MM.1S (cell line): ENCODE measurements around the gene PLCZ1.
"Not testable (repeated sequence)": the region's sequence is repeated elsewhere in the genome, so short reads cannot be mapped to it uniquely, and the experiment has no call there.

Experiments used
- CTCF ChIP-seq: fragments of 300-600 bp; sonication (generic); IDR thresholded peaks from 2 replicates; pipeline ENCODE4 v1.5.1; 2016; ENCODE audit warnings: antibody characterized with exemption, low read length, mixed read lengths
- EZH2 ChIP-seq: fragments of 300-600 bp; sonication (generic); optimal IDR thresholded peaks from 2 replicates; pipeline ENCODE3; 2017; ENCODE audit warnings: low read depth, mild to moderate bottlenecking, antibody characterized with exemption, low read length, mixed read lengths
- EZH2phosphoT487 ChIP-seq: fragments of 300-600 bp; sonication (generic); IDR thresholded peaks from 2 replicates; pipeline ENCODE4 v1.6.1; 2018; ENCODE audit warnings: antibody characterized with exemption, low read length

- TF ChIP-seq CTCF, EZH2, EZH2phosphoT487: not testable (repeated sequence)
Measured at GRCh38 chr12:18785465-18785864, 47.7 kb upstream of the PLCZ1 start.
